ENCODE data around the gene RIPK1.

- TF ChIP-seq CTCF (IDR thresholded peaks at IDR 0.05; ENCODE audit: low read depth, low read length) (no peak), EZH2phosphoT487 (IDR thresholded peaks at IDR 0.05; ENCODE audit: low read depth) (no peak)
Measured at GRCh38 chr6:3135668-3136291, 67.5 kb downstream of the RIPK1 start.

Measured in OCI-LY3 (cell line).